Brain microvascular endothelial cell (primary cell): ENCODE data around the gene CEACAM1.
"Not testable (repeated sequence)": the region's sequence is repeated elsewhere in the genome, so short reads cannot be mapped to it uniquely, and the experiment has no call there.

ENCODE experiments used
- DNase-seq: peaks from one replicate; pipeline ENCODE4 v3.0.0-alpha.2; 2020
- H3K27ac ChIP-seq: fragments of 250-450 bp; sonication (Bioruptor Pico); 2 replicates; pipeline ENCODE4 v1.5.1; 2020; ENCODE audit warnings: mild to moderate bottlenecking, moderate library complexity
- H3K27me3 ChIP-seq: fragments of 250-450 bp; sonication (Bioruptor Pico); replicated peaks from 2 replicates; pipeline ENCODE4 v1.5.1; 2020; ENCODE audit warnings: mild to moderate bottlenecking
- H3K36me3 ChIP-seq: fragments of 250-450 bp; sonication (Bioruptor Pico); replicated peaks from 2 replicates; pipeline ENCODE4 v1.5.1; 2020; ENCODE audit warnings: mild to moderate bottlenecking
- H3K4me3 ChIP-seq: 2 replicates; pipeline ENCODE4 v1.5.1; 2011; ENCODE audit warnings: low read depth, mild to moderate bottlenecking, control low read depth, low read length, moderate library complexity
- CTCF ChIP-seq: IDR thresholded peaks from 2 replicates; pipeline ENCODE4 v1.5.1; 2011; ENCODE audit warnings: low read depth, mild to moderate bottlenecking, moderate library complexity, low read length, control low read depth, inconsistent platforms; ENCODE audit errors: missing control alignments
- in situ Hi-C: cut with HindIII; loops from 2 replicates; pipeline ENCODE4 v1.10.0; 2017; ENCODE audit warnings: low sequenced_read_pairs, low pct_ligation_motif_present

The CEACAM1 gene

GRCh38 chr19:42488783-42489521 lies 39.3 kb downstream of the CEACAM1 start:
- Histone ChIP-seq H3K36me3 (no peaks in the 10 kb centered on the region), H3K4me3 (no peak overlapping the region), H3K27ac (no peak overlapping the region), H3K27me3 (no peaks in the 10 kb centered on the region)
- no peak for TF ChIP-seq CTCF
- in situ Hi-C loops: no loop called here
- no peak for DNase-seq

GRCh38 chr19:42487798-42488178 lies 40.5 kb downstream of the CEACAM1 start:
- Histone ChIP-seq H3K27me3 (no peaks in the 10 kb centered on the region), H3K36me3 (no peaks in the 10 kb centered on the region), H3K4me3 (no peak overlapping the region), H3K27ac (no peak overlapping the region)
- in situ Hi-C loops: no loop called here
- no peak for TF ChIP-seq CTCF
- DNase-seq: no peak

- no peak for TF ChIP-seq CTCF
- Histone ChIP-seq H3K27me3 (no peaks in the 10 kb centered on the region), H3K36me3 (no peaks in the 10 kb centered on the region), H3K4me3 (no peak overlapping the region), H3K27ac (no peak overlapping the region)
- in situ Hi-C loops: no loop called here
- DNase-seq: no peak
These were observed 41.1 kb downstream of the CEACAM1 start for GRCh38 chr19:42487032-42487797.

GRCh38 chr19:42485036-42485435 lies 43.2 kb downstream of the CEACAM1 start:
- H3K27ac ChIP-seq, H3K36me3 ChIP-seq, in situ Hi-C loops, DNase-seq, H3K4me3 ChIP-seq, H3K27me3 ChIP-seq: not testable (repeated sequence)

- TF ChIP-seq CTCF: no peak
- Histone ChIP-seq H3K4me3 (no peak overlapping the region), H3K27me3 (no peaks in the 10 kb centered on the region), H3K36me3 (no peaks in the 10 kb centered on the region), H3K27ac (no peak overlapping the region)
- DNase-seq: peak; percentile 50
- in situ Hi-C loops: no loop called here
These were observed 47.8 kb downstream of the CEACAM1 start for GRCh38 chr19:42480335-42481095.

GRCh38 chr19:42479736-42480135 lies 48.5 kb downstream of the CEACAM1 start:
- Histone ChIP-seq H3K27ac (no peak overlapping the region), H3K4me3 (no peak overlapping the region), H3K27me3 (no peaks in the 10 kb centered on the region), H3K36me3 (no peaks in the 10 kb centered on the region)
- DNase-seq: no peak
- in situ Hi-C loops: no loop called here
- no peak for TF ChIP-seq CTCF
